ENCODE results near the gene SOS2.
A peak's percentile ranks its signal among the peaks of the same experiment; 100 is the strongest.

SOS2 gene

GRCh38 chr14:50116181-50116956 lies 115.0 kb downstream of the SOS2 start, which contains the start of gene VCPKMT:
Gene VCPKMT (minus strand): TSS chr14:50116572. CDS start chr14:50116552, 20 bp downstream.
- peak; percentile 87 for DNase-seq (ENCODE audit: low spot score)

GRCh38 chr14:50113381-50114035 lies 117.9 kb downstream of the SOS2 start:
- peak; percentile 9 for DNase-seq (ENCODE audit: low spot score)

GRCh38 chr14:50110323-50111037 lies 120.9 kb downstream of the SOS2 start:
- DNase-seq (ENCODE audit: low spot score) = no peak

- no peak for DNase-seq (ENCODE audit: low spot score)
Observed at GRCh38 chr14:50109342-50109741, 122.0 kb downstream of the SOS2 start.

GRCh38 chr14:50107850-50108249 lies 123.5 kb downstream of the SOS2 start:
- no peak for DNase-seq (ENCODE audit: low spot score)

GRCh38 chr14:50106178-50106577 lies 125.2 kb downstream of the SOS2 start:
- no peak for DNase-seq (ENCODE audit: low spot score)

- no peak for DNase-seq (ENCODE audit: low spot score)
Observed at GRCh38 chr14:50103558-50103957, 127.8 kb downstream of the SOS2 start.

GRCh38 chr14:50101417-50101816 lies 130.0 kb downstream of the SOS2 start:
- DNase-seq (ENCODE audit: low spot score) = no peak

- no peak for DNase-seq (ENCODE audit: low spot score)
Observed at GRCh38 chr14:50100805-50101204, 130.6 kb downstream of the SOS2 start.

- no peak for DNase-seq (ENCODE audit: low spot score)
Observed at GRCh38 chr14:50099335-50099734, 132.0 kb downstream of the SOS2 start.

GRCh38 chr14:50095895-50096294 lies 135.5 kb downstream of the SOS2 start:
- DNase-seq (ENCODE audit: low spot score) = no peak

- no peak for DNase-seq (ENCODE audit: low spot score)
Observed at GRCh38 chr14:50094056-50094755, 137.2 kb downstream of the SOS2 start.

- no peak for DNase-seq (ENCODE audit: low spot score)
Observed at GRCh38 chr14:50093496-50093895, 137.9 kb downstream of the SOS2 start.

- DNase-seq (ENCODE audit: low spot score) = no peak
Observed at GRCh38 chr14:50092006-50092555, 139.3 kb downstream of the SOS2 start.

- no peak for DNase-seq (ENCODE audit: low spot score)
Observed at GRCh38 chr14:50091240-50091913, 140.0 kb downstream of the SOS2 start.

GRCh38 chr14:50089208-50089607 lies 142.2 kb downstream of the SOS2 start:
- DNase-seq (ENCODE audit: low spot score) = no peak

GRCh38 chr14:50088731-50089130 lies 142.6 kb downstream of the SOS2 start:
- DNase-seq (ENCODE audit: low spot score) = no peak

- no peak for DNase-seq (ENCODE audit: low spot score)
Observed at GRCh38 chr14:50088117-50088515, 143.3 kb downstream of the SOS2 start.

- no peak for DNase-seq (ENCODE audit: low spot score)
Observed at GRCh38 chr14:50087341-50088116, 143.8 kb downstream of the SOS2 start.

GRCh38 chr14:50086321-50086711 lies 145.1 kb downstream of the SOS2 start:
- DNase-seq (ENCODE audit: low spot score) = no peak
